IMR-90 (cell line): ENCODE measurements around the gene JPH3. TPM values are rescaled to one million over a fixed set of nuclear protein-coding genes. Genes with fewer than 3 reads are reported as not detected.

Experiments used
- ATAC-seq: fragments of 200-7000 bp; cut with Tn5 transposase; 2 replicates; pipeline ENCODE4 v1.9.1; 2020; ENCODE audit warnings: low read depth, mild to moderate bottlenecking, moderate library complexity
- BruUV-seq: library from RNA; stranded (reverse); fragments of 400-500 nt; replicated peaks from 2 replicates; lab custom pipeline; 2021; lab: Mats Ljungman, UMichigan
- CTCF ChIA-PET: fragments of 300-600 bp; formaldehyde crosslinking; extraction: SDS; loops from one replicate; lab custom pipeline; 2021; ENCODE audit warnings: antibody characterized with exemption; lab: Yijun Ruan, JAX
- POLR2A ChIA-PET: fragments of 300-600 bp; sonication (Branson Sonifier 250); formaldehyde crosslinking; loops from one replicate; lab custom pipeline; 2022; ENCODE audit warnings: antibody characterized with exemption; ENCODE audit not compliant: unreplicated experiment; lab: Charles Lee
- DNase-seq: peaks from one replicate; pipeline ENCODE4 v3.0.0; 2013
- H2AFZ ChIP-seq: replicated peaks from 2 replicates; pipeline ENCODE3; 2013; ENCODE audit warnings: low read length, mild to moderate bottlenecking; ENCODE audit not compliant: poor library complexity
- H2AK5ac ChIP-seq: 2 replicates; pipeline ENCODE4 v1.6.1; 2013; ENCODE audit warnings: low read depth, low read length, inconsistent platforms
- H2AK9ac ChIP-seq: replicated peaks from 2 replicates; pipeline ENCODE3; 2013; ENCODE audit warnings: mild to moderate bottlenecking, low read depth, low read length, moderate library complexity; ENCODE audit not compliant: poor library complexity
- H2BK120ac ChIP-seq: 2 replicates; pipeline ENCODE4 v1.6.1; 2013; ENCODE audit warnings: low read depth, low read length, inconsistent platforms
- H2BK15ac ChIP-seq: 3 replicates; pipeline ENCODE4 v1.6.1; 2013; ENCODE audit warnings: low read depth, low read length, inconsistent platforms
- H2BK20ac ChIP-seq: 2 replicates; pipeline ENCODE4 v1.6.1; 2013; ENCODE audit warnings: low read depth, mild to moderate bottlenecking, inconsistent platforms, low read length, moderate library complexity
- H2BK5ac ChIP-seq: 2 replicates; pipeline ENCODE4 v1.6.1; 2013; ENCODE audit warnings: mild to moderate bottlenecking, low read depth, low read length, inconsistent platforms; ENCODE audit not compliant: poor library complexity, severe bottlenecking
- H3K14ac ChIP-seq: replicated peaks from 2 replicates; pipeline ENCODE4 v1.6.1; 2013; ENCODE audit warnings: low read depth, low read length, inconsistent platforms
- H3K18ac ChIP-seq: 2 replicates; pipeline ENCODE4 v1.6.1; 2013; ENCODE audit warnings: low read depth, low read length, control low read depth
- H3K23ac ChIP-seq: 2 replicates; pipeline ENCODE4 v1.6.1; 2013; ENCODE audit warnings: low read depth, low read length, inconsistent platforms
- H3K27ac ChIP-seq: 2 replicates; pipeline ENCODE4 v1.5.1; 2013; ENCODE audit warnings: mild to moderate bottlenecking, control low read depth, low read length; ENCODE audit not compliant: insufficient read depth
- H3K27me3 ChIP-seq: 2 replicates; pipeline ENCODE4 v1.6.1; 2013; ENCODE audit warnings: low read length; ENCODE audit not compliant: control insufficient read depth, insufficient read depth
- H3K36me3 ChIP-seq: 2 replicates; pipeline ENCODE4 v1.6.1; 2013; ENCODE audit warnings: low read length, mixed read lengths; ENCODE audit not compliant: control insufficient read depth, insufficient read depth
- H3K4ac ChIP-seq: 2 replicates; pipeline ENCODE4 v1.6.1; 2013; ENCODE audit warnings: low read depth, low read length, inconsistent platforms
- H3K4me1 ChIP-seq: 2 replicates; pipeline ENCODE4 v1.6.1; 2013; ENCODE audit warnings: low read length, mixed read lengths; ENCODE audit not compliant: control insufficient read depth, insufficient read depth
- H3K4me2 ChIP-seq: 2 replicates; pipeline ENCODE4 v1.6.1; 2013; ENCODE audit warnings: low read depth, mild to moderate bottlenecking, control low read depth, low read length, moderate library complexity
- H3K4me3 ChIP-seq: 2 replicates; pipeline ENCODE4 v1.5.1; 2013; ENCODE audit warnings: low read depth, mild to moderate bottlenecking, control low read depth, low read length, moderate library complexity; ENCODE audit not compliant: insufficient read depth
- H3K56ac ChIP-seq: 2 replicates; pipeline ENCODE4 v1.6.1; 2013; ENCODE audit warnings: low read length, inconsistent platforms; ENCODE audit not compliant: insufficient read depth; ENCODE audit errors: extremely low read depth
- H3K79me1 ChIP-seq, 2 experiments: 2 replicates each; pipeline ENCODE4 v1.6.1; 2013; ENCODE audit warnings: low read length in 2 of 2, inconsistent platforms in 1 of 2, low read depth in 1 of 2
- H3K9ac ChIP-seq: 2 replicates; pipeline ENCODE4 v1.6.1; 2013; ENCODE audit warnings: low read depth, low read length, control low read depth
- H3K9me1 ChIP-seq: 2 replicates; pipeline ENCODE4 v1.6.1; 2013; ENCODE audit warnings: low read length, inconsistent platforms; ENCODE audit not compliant: insufficient read depth
- H3K9me3 ChIP-seq: 2 replicates; pipeline ENCODE4 v1.6.1; 2013; ENCODE audit warnings: low read length; ENCODE audit not compliant: control insufficient read depth, insufficient read depth
- H4K20me1 ChIP-seq: 2 replicates; pipeline ENCODE4 v1.6.1; 2013; ENCODE audit warnings: low read length, inconsistent platforms; ENCODE audit not compliant: insufficient read depth
- H4K5ac ChIP-seq: 2 replicates; pipeline ENCODE4 v1.6.1; 2013; ENCODE audit warnings: mild to moderate bottlenecking, low read depth, low read length, control low read depth
- H4K8ac ChIP-seq, 2 experiments: 2 replicates each; pipeline ENCODE4 v1.6.1; 2013; ENCODE audit warnings: low read depth in 2 of 2, low read length in 2 of 2, control low read depth in 1 of 2, inconsistent platforms in 1 of 2
- H4K91ac ChIP-seq: 2 replicates; pipeline ENCODE4 v1.6.1; 2013; ENCODE audit warnings: low read depth, low read length, inconsistent platforms; ENCODE audit not compliant: insufficient read depth
- BHLHE40 ChIP-seq: fragments of 150-350 bp; IDR thresholded peaks from 2 replicates; pipeline ENCODE4 v1.6.1; 2016; ENCODE audit warnings: mild to moderate bottlenecking, low read depth, low read length
- CEBPB ChIP-seq: IDR thresholded peaks from 2 replicates; pipeline ENCODE4 v1.6.1; 2012; ENCODE audit warnings: low read depth, low read length, improper control_type of control experiment
- CHD1 ChIP-seq: IDR thresholded peaks from 2 replicates; pipeline ENCODE4 v1.6.1; 2012; ENCODE audit warnings: low read depth, low read length, improper control_type of control experiment
- FOS ChIP-seq: fragments of 150-350 bp; IDR thresholded peaks from 2 replicates; pipeline ENCODE4 v1.6.1; 2016; ENCODE audit warnings: low read depth, low read length
- MAFK ChIP-seq: IDR thresholded peaks from 2 replicates; pipeline ENCODE4 v1.6.1; 2012; ENCODE audit warnings: low read depth, low read length, improper control_type of control experiment
- MAZ ChIP-seq: IDR thresholded peaks from 2 replicates; pipeline ENCODE4 v1.6.1; 2012; ENCODE audit warnings: low read depth, mild to moderate bottlenecking, low read length, improper control_type of control experiment, moderate library complexity, borderline replicate concordance
- MXI1 ChIP-seq: IDR thresholded peaks from 2 replicates; pipeline ENCODE4 v1.6.1; 2012; ENCODE audit warnings: low read depth, mild to moderate bottlenecking, low read length, moderate library complexity, borderline replicate concordance
- NFE2L2 ChIP-seq: fragments of 150-350 bp; IDR thresholded peaks from 2 replicates; pipeline ENCODE4 v1.6.1; 2016; ENCODE audit warnings: low read depth, mild to moderate bottlenecking, low read length
- POLR2A ChIP-seq: IDR thresholded peaks from 2 replicates; pipeline ENCODE4 v1.6.1; 2012; ENCODE audit warnings: mild to moderate bottlenecking, low read depth, low read length
- RAD21 ChIP-seq: IDR thresholded peaks from 2 replicates; pipeline ENCODE4 v1.6.1; 2012; ENCODE audit warnings: low read length, improper control_type of control experiment
- RCOR1 ChIP-seq: IDR thresholded peaks from 2 replicates; pipeline ENCODE4 v1.6.1; 2012; ENCODE audit warnings: mild to moderate bottlenecking, low read length, improper control_type of control experiment; ENCODE audit not compliant: insufficient replicate concordance
- RFX5 ChIP-seq: IDR thresholded peaks from 2 replicates; pipeline ENCODE4 v1.8.0; 2012; ENCODE audit warnings: low read depth, mild to moderate bottlenecking, low read length, moderate library complexity
- SMC3 ChIP-seq: fragments of 150-350 bp; IDR thresholded peaks from 2 replicates; pipeline ENCODE4 v1.6.1; 2016; ENCODE audit warnings: low read depth, mild to moderate bottlenecking, antibody characterized with exemption, low read length, moderate library complexity
- WGBS, 2 experiments: methylation state at CpG; one replicate each; pipeline versions ENCODE4 v1.1.5 to v1.1.7; 2013; ENCODE audit warnings: missing lambda C conversion rate in 2 of 2; ENCODE audit not compliant: insufficient read length in 1 of 2; ENCODE audit errors: extremely low coverage in 2 of 2; 5-methylcytosine and 5-hydroxymethylcytosine counted together
- dilution Hi-C: fragments of 300-500 bp; cut with HindIII; formaldehyde crosslinking; loops from one replicate; pipeline ENCODE4 v1.14.3; 2018; ENCODE audit warnings: low sequenced_read_pairs; ENCODE audit not compliant: unreplicated experiment
- in situ Hi-C: fragments of 300-500 bp; cut with MboI; formaldehyde crosslinking; loops from 3 replicates; pipeline ENCODE4 v1.14.3; 2019; ENCODE audit warnings: low sequenced_read_pairs, inconsistent platforms, mixed read lengths
- intact Hi-C: fragments of 100-400 bp; cut with micrococcal nuclease; formaldehyde crosslinking; loops from 2 replicates; pipeline ENCODE4 v1.10.0; 2022
- polyA plus RNA-seq, 3 experiments: library from polyadenylated mRNA; depleted of rRNA; stranded (reverse); fragments of >200 nt; gene quantifications; 2 replicates each; pipeline ENCODE4 v1.2.3, GENCODE V29; 2012; ENCODE audit warnings: low replicate concordance in 1 of 3
- total RNA-seq: library from RNA; depleted of rRNA; stranded (reverse); fragments of >200 nt; gene quantifications from 2 replicates; pipeline ENCODE4 v1.2.3, GENCODE V29; 2012
- TF ChIP-seq, protein P1 (sequence below): conservative IDR thresholded peaks from 2 replicates; pipeline ENCODE4 v1.5.1; 2012; ENCODE audit warnings: mild to moderate bottlenecking, low read depth, low read length, improper control_type of control experiment
- TF ChIP-seq, protein P2 (sequence below): fragments of 150-350 bp; IDR thresholded peaks from 2 replicates; pipeline ENCODE4 v1.6.1; 2017; ENCODE audit warnings: mild to moderate bottlenecking, antibody characterized with exemption, low read length, low read depth
- TF ChIP-seq, protein P3 (sequence below): fragments of 150-350 bp; IDR thresholded peaks from 2 replicates; pipeline ENCODE4 v1.6.1; 2016; ENCODE audit warnings: low read depth, mild to moderate bottlenecking, low read length, moderate library complexity, borderline replicate concordance

JPH3 gene
- total and polyA plus RNA-seq, 2 of the 4 experiments (the other 2 are of a cell fraction): 0.03 TPM; not detected in 1

DNA sequence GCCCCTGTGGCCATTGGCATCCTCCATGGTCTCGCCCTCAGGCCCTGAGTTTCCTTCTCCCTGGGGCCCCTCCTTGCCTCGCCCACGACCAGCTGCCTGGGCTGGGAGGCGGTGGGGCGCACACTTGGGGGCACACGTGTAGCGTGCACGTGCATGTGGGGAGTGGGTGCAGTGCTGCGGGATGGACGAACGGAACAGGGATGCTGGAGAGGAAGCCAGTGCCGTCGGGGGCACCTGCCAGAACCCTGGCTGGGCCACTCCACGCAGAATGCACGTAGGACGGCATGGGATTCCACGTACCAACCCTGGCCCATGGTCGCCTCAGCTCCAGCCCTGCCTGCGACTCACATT is 83.1 kb downstream of the JPH3 start:
- in situ Hi-C loops: no loop called here
- ATAC-seq (no peak), DNase-seq (no peak)
- TF ChIP-seq MXI1 (no peak), SMC3 (no peak), MAFK (no peak), RCOR1 (no peak), CEBPB (no peak), CHD1 (no peak), MAZ (no peak), BHLHE40 (no peak), NFE2L2 (no peak), POLR2A (no peak), RAD21 (no peak), RFX5 (no peak), FOS (no peak)
- TF ChIP-seq, protein P1, sequence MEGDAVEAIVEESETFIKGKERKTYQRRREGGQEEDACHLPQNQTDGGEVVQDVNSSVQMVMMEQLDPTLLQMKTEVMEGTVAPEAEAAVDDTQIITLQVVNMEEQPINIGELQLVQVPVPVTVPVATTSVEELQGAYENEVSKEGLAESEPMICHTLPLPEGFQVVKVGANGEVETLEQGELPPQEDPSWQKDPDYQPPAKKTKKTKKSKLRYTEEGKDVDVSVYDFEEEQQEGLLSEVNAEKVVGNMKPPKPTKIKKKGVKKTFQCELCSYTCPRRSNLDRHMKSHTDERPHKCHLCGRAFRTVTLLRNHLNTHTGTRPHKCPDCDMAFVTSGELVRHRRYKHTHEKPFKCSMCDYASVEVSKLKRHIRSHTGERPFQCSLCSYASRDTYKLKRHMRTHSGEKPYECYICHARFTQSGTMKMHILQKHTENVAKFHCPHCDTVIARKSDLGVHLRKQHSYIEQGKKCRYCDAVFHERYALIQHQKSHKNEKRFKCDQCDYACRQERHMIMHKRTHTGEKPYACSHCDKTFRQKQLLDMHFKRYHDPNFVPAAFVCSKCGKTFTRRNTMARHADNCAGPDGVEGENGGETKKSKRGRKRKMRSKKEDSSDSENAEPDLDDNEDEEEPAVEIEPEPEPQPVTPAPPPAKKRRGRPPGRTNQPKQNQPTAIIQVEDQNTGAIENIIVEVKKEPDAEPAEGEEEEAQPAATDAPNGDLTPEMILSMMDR: no peak
- TF ChIP-seq, protein P2, sequence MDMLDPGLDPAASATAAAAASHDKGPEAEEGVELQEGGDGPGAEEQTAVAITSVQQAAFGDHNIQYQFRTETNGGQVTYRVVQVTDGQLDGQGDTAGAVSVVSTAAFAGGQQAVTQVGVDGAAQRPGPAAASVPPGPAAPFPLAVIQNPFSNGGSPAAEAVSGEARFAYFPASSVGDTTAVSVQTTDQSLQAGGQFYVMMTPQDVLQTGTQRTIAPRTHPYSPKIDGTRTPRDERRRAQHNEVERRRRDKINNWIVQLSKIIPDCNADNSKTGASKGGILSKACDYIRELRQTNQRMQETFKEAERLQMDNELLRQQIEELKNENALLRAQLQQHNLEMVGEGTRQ: no peak
- TF ChIP-seq, protein P3, sequence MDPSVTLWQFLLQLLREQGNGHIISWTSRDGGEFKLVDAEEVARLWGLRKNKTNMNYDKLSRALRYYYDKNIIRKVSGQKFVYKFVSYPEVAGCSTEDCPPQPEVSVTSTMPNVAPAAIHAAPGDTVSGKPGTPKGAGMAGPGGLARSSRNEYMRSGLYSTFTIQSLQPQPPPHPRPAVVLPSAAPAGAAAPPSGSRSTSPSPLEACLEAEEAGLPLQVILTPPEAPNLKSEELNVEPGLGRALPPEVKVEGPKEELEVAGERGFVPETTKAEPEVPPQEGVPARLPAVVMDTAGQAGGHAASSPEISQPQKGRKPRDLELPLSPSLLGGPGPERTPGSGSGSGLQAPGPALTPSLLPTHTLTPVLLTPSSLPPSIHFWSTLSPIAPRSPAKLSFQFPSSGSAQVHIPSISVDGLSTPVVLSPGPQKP: no peak
- Histone ChIP-seq H3K56ac (no peak overlapping the region), H3K18ac (no peak overlapping the region), H3K14ac (no peak overlapping the region), H3K4me1 (peaks cover 9% of the 10 kb centered on the region), H3K4ac (no peak overlapping the region), H3K9ac (no peak overlapping the region), H2AFZ (no peak overlapping the region), H2BK15ac (no peak overlapping the region), H4K20me1 (no peaks in the 10 kb centered on the region), H4K91ac (no peak overlapping the region), H2BK20ac (no peak overlapping the region), H3K9me1 (no peaks in the 10 kb centered on the region), H3K27ac (no peak overlapping the region), H2BK120ac (no peak overlapping the region), H2AK5ac (no peak overlapping the region), H3K4me2 (no peak overlapping the region), H4K8ac (no peak overlapping the region), H2BK5ac (no peak overlapping the region), H3K9me3 (no peaks in the 10 kb centered on the region), H3K23ac (no peak overlapping the region), H3K79me1 (no peaks in the 10 kb centered on the region), H3K36me3 (no peaks in the 10 kb centered on the region), H3K27me3 (peaks cover 14% of the 10 kb centered on the region; the same call in 1 of the 2 replicates), H4K5ac (no peak overlapping the region), H3K4me3 (no peak overlapping the region), H2AK9ac (no peak overlapping the region)
- POLR2A ChIA-PET: no interaction called here
- CTCF ChIA-PET: no interaction called here
- intact Hi-C loops: no loop called here
- WGBS, 2 experiments: 93% methylated on average over 5 of the region's 19 CpGs; no CpG with 5 or more reads in 1 of the 2 experiments
- dilution Hi-C loops: no loop called here
- BruUV-seq: no TSS peak
